H9 (cell line): ENCODE measurements around the gene BSN. TPM values are rescaled to one million over a fixed set of nuclear protein-coding genes. Genes with fewer than 3 reads are reported as not detected.

Experiments used
- DNase-seq: peaks from one replicate; pipeline ENCODE4 v3.0.0-alpha.2; 2017
- H2AFZ ChIP-seq: one replicate; pipeline ENCODE4 v1.6.1; 2013; ENCODE audit warnings: mild to moderate bottlenecking, low read length, control low read depth, moderate library complexity
- H2AK5ac ChIP-seq: 2 replicates; pipeline ENCODE4 v1.6.1; 2013; ENCODE audit warnings: low read length, control low read depth, mixed read lengths; ENCODE audit not compliant: insufficient read length
- H2BK120ac ChIP-seq: one replicate; pipeline ENCODE4 v1.6.1; 2013; ENCODE audit warnings: low read depth, mild to moderate bottlenecking, low read length, control low read depth, inconsistent platforms; ENCODE audit not compliant: poor library complexity, severe bottlenecking
- H2BK12ac ChIP-seq: 2 replicates; pipeline ENCODE4 v1.6.1; 2013; ENCODE audit warnings: low read length, control low read depth, mixed read lengths, low read depth; ENCODE audit not compliant: insufficient read length
- H2BK15ac ChIP-seq: 2 replicates; pipeline ENCODE4 v1.6.1; 2013; ENCODE audit warnings: low read depth, low read length, control low read depth
- H2BK20ac ChIP-seq: one replicate; pipeline ENCODE4 v1.6.1; 2013; ENCODE audit warnings: low read depth, mild to moderate bottlenecking, low read length, control low read depth, inconsistent platforms; ENCODE audit not compliant: poor library complexity, severe bottlenecking
- H2BK5ac ChIP-seq: 2 replicates; pipeline ENCODE4 v1.6.1; 2013; ENCODE audit warnings: low read length, control low read depth, mixed read lengths; ENCODE audit not compliant: insufficient read length
- H3K14ac ChIP-seq: 2 replicates; pipeline ENCODE4 v1.6.1; 2013; ENCODE audit warnings: low read length, control low read depth; ENCODE audit not compliant: insufficient read depth
- H3K18ac ChIP-seq: 2 replicates; pipeline ENCODE4 v1.6.1; 2013; ENCODE audit warnings: low read depth, mild to moderate bottlenecking, mixed read lengths, low read length, control low read depth; ENCODE audit not compliant: insufficient read length
- H3K23ac ChIP-seq: 2 replicates; pipeline ENCODE4 v1.6.1; 2013; ENCODE audit warnings: low read length, control low read depth, mixed read lengths, low read depth; ENCODE audit not compliant: insufficient read length
- H3K23me2 ChIP-seq: 2 replicates; pipeline ENCODE4 v1.6.1; 2013; ENCODE audit warnings: low read depth, mild to moderate bottlenecking, mixed read lengths, low read length, control low read depth; ENCODE audit not compliant: insufficient read length, poor library complexity, severe bottlenecking
- H3K27ac ChIP-seq: 2 replicates; pipeline ENCODE4 v1.5.1; 2013; ENCODE audit warnings: low read length, control low read depth, mixed read lengths, low read depth; ENCODE audit not compliant: insufficient read length
- H3K27me3 ChIP-seq: 2 replicates; pipeline ENCODE4 v1.6.1; 2013; ENCODE audit warnings: low read length, control low read depth, inconsistent platforms; ENCODE audit not compliant: insufficient read depth
- H3K4ac ChIP-seq: 2 replicates; pipeline ENCODE4 v1.6.1; 2013; ENCODE audit warnings: low read depth, mild to moderate bottlenecking, control low read depth, inconsistent platforms, low read length, moderate library complexity
- H3K4me1 ChIP-seq: 2 replicates; pipeline ENCODE4 v1.6.1; 2013; ENCODE audit warnings: low read length, control low read depth, inconsistent platforms; ENCODE audit not compliant: insufficient read depth
- H3K4me2 ChIP-seq: 2 replicates; pipeline ENCODE4 v1.6.1; 2013; ENCODE audit warnings: low read length, control low read depth, mixed read lengths; ENCODE audit not compliant: insufficient read length, insufficient read depth
- H3K56ac ChIP-seq: 2 replicates; pipeline ENCODE4 v1.6.1; 2013; ENCODE audit warnings: low read depth, mild to moderate bottlenecking, mixed read lengths, low read length, control low read depth; ENCODE audit not compliant: insufficient read length
- H3K79me1 ChIP-seq: 2 replicates; pipeline ENCODE4 v1.6.1; 2013; ENCODE audit warnings: low read depth, mild to moderate bottlenecking, moderate library complexity, low read length, control low read depth, inconsistent platforms; ENCODE audit not compliant: insufficient read depth, poor library complexity, severe bottlenecking
- H3K79me2 ChIP-seq: 2 replicates; pipeline ENCODE4 v1.6.1; 2013; ENCODE audit warnings: low read length, control low read depth, inconsistent platforms; ENCODE audit not compliant: insufficient read depth
- H3K9ac ChIP-seq: 2 replicates; pipeline ENCODE4 v1.6.1; 2013; ENCODE audit warnings: low read length, control low read depth, mixed read lengths; ENCODE audit not compliant: insufficient read length; ENCODE audit errors: extremely low read depth
- H3K9me3 ChIP-seq: one replicate; pipeline ENCODE4 v1.6.1; 2013; ENCODE audit warnings: low read depth, low read length, inconsistent platforms; ENCODE audit not compliant: control insufficient read depth
- H3T11ph ChIP-seq: one replicate; pipeline ENCODE4 v1.6.1; 2013; ENCODE audit warnings: mild to moderate bottlenecking, low read length, control low read depth, inconsistent platforms
- H4K20me1 ChIP-seq: one replicate; pipeline ENCODE4 v1.6.1; 2013; ENCODE audit not compliant: control insufficient read depth, insufficient read length, insufficient read depth
- H4K5ac ChIP-seq: 2 replicates; pipeline ENCODE4 v1.6.1; 2013; ENCODE audit warnings: low read depth, mild to moderate bottlenecking, mixed read lengths, low read length, control low read depth; ENCODE audit not compliant: insufficient read length
- H4K8ac ChIP-seq: replicated peaks from 2 replicates; pipeline ENCODE4 v1.6.1; 2013; ENCODE audit warnings: low read length, control low read depth, mixed read lengths, low read depth; ENCODE audit not compliant: insufficient read length
- H4K91ac ChIP-seq: 2 replicates; pipeline ENCODE4 v1.6.1; 2013; ENCODE audit warnings: low read depth, mild to moderate bottlenecking, moderate library complexity, mixed read lengths, low read length, control low read depth; ENCODE audit not compliant: insufficient read length
- H3K27ac Mint-ChIP-seq, 3 experiments: 2 replicates in 2 of 3; 3 replicates in 1 of 3; pipeline ENCODE4 v1.8.0; 2020 to 2021; ENCODE audit warnings: mixed read lengths in 3 of 3, mild to moderate bottlenecking in 1 of 3, moderate library complexity in 1 of 3
- H3K27me3 Mint-ChIP-seq: 2 replicates; pipeline ENCODE4 v1.8.0; 2021; ENCODE audit warnings: low read depth, mild to moderate bottlenecking, moderate library complexity, mixed read lengths
- H3K36me3 Mint-ChIP-seq, 3 experiments: 2 replicates in 2 of 3; 3 replicates in 1 of 3; pipeline ENCODE4 v1.8.0; 2020 to 2021; ENCODE audit warnings: low read depth in 3 of 3, mixed read lengths in 3 of 3; ENCODE audit not compliant: insufficient read depth in 1 of 3
- H3K4me1 Mint-ChIP-seq, 2 experiments: 2 replicates each; pipeline ENCODE4 v1.8.0; 2020; ENCODE audit warnings: mixed read lengths in 2 of 2
- H3K4me3 Mint-ChIP-seq, 2 experiments: 2 replicates in 1 of 2; 3 replicates in 1 of 2; pipeline ENCODE4 v1.8.0; 2020 to 2021; ENCODE audit warnings: mild to moderate bottlenecking in 2 of 2, mixed read lengths in 2 of 2, moderate library complexity in 1 of 2
- H3K9me3 Mint-ChIP-seq, 2 experiments: 2 replicates in 1 of 2; 3 replicates in 1 of 2; pipeline ENCODE4 v1.8.0; 2020; ENCODE audit warnings: mild to moderate bottlenecking in 2 of 2, mixed read lengths in 2 of 2, moderate library complexity in 1 of 2
- WGBS: extraction: QIAGEN DNeasy Blood & Tissue Kit; methylation state at CpG from one replicate; pipeline ENCODE4 v1.1.7; 2013; ENCODE audit warnings: missing lambda C conversion rate, low lambda C conversion rate, mixed read lengths; ENCODE audit not compliant: insufficient read length; ENCODE audit errors: extremely low coverage; 5-methylcytosine and 5-hydroxymethylcytosine counted together
- total RNA-seq: library from RNA; stranded (reverse); gene quantifications from 2 replicates; pipeline ENCODE4 v1.2.1, GENCODE V29; 2021
- TF ChIP-seq, protein P1 (sequence below): fragments of 200-600 bp; sonication (generic); conservative IDR thresholded peaks from 3 replicates; pipeline ENCODE4 v1.8.0; 2021; ENCODE audit warnings: antibody characterized with exemption, mild to moderate bottlenecking

Gene BSN
- total RNA-seq, 1 experiment from 2014 or later, result 2.4 TPM

DNA sequence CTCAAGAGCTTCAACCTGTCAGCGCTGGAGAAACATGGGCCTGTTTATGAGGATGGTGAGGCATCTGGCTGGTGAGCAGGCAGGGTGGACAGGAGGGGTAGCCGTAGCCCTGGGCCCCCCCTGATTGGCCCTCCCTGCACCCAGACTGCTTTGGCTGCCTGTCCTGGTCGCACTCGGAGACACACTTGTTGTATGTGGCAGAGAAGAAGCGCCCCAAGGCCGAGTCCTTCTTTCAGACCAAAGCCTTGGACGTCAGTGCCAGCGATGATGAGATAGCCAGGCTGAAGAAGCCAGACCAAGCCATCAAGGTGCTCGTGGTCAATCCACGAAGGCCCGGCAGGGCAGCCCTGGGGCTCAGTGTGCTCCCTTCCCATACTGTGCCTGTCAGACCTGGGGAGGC, 121.6 kb downstream of the BSN start:
- no peak overlapping the region for H2BK15ac ChIP-seq
- WGBS, result no CpG with 5 or more reads among the region's 11 CpGs
- peaks cover 12 to 17% of the 10 kb centered on the region in 2 experiments for H3K4me1 Mint-ChIP-seq

More for the DNA sequence above, 121.6 kb downstream of the BSN start:
- no peak overlapping the region for H4K5ac ChIP-seq
- Mint-ChIP-seq H3K4me3 (peak overlapping the region; percentile 94 to 95; a peak in 4 of 5 replicates), H3K9me3 (no peaks in the 10 kb centered on the region), H3K27ac (no peak overlapping the region), H3K36me3 (peaks cover 29 to 48% (median 48%) of the 10 kb centered on the region in 3 experiments; a peak in 6 of 7 replicates), H3K27me3 (no peaks in the 10 kb centered on the region; the same call in 1 of the 2 replicates)
- H3K79me2 ChIP-seq, result no peaks in the 10 kb centered on the region; the same call in 1 of the 2 replicates
- no peak overlapping the region for H3K4ac ChIP-seq
- no peak overlapping the region for H2BK20ac ChIP-seq
- no peaks in the 10 kb centered on the region for H3K9me3 ChIP-seq
- no peak for DNase-seq
- no peaks in the 10 kb centered on the region; the same call in 1 of the 2 replicates for H3K4me1 ChIP-seq
- H3T11ph ChIP-seq, result no peak overlapping the region
- H2BK120ac ChIP-seq, result no peak overlapping the region
- no peak overlapping the region for H3K23ac ChIP-seq
- no peak overlapping the region for H3K56ac ChIP-seq
- H3K27me3 ChIP-seq, result no peaks in the 10 kb centered on the region
- H4K8ac ChIP-seq, result no peak overlapping the region
- H3K4me2 ChIP-seq, result no peak overlapping the region
- no peak overlapping the region for H3K14ac ChIP-seq
- TF ChIP-seq, protein P1, sequence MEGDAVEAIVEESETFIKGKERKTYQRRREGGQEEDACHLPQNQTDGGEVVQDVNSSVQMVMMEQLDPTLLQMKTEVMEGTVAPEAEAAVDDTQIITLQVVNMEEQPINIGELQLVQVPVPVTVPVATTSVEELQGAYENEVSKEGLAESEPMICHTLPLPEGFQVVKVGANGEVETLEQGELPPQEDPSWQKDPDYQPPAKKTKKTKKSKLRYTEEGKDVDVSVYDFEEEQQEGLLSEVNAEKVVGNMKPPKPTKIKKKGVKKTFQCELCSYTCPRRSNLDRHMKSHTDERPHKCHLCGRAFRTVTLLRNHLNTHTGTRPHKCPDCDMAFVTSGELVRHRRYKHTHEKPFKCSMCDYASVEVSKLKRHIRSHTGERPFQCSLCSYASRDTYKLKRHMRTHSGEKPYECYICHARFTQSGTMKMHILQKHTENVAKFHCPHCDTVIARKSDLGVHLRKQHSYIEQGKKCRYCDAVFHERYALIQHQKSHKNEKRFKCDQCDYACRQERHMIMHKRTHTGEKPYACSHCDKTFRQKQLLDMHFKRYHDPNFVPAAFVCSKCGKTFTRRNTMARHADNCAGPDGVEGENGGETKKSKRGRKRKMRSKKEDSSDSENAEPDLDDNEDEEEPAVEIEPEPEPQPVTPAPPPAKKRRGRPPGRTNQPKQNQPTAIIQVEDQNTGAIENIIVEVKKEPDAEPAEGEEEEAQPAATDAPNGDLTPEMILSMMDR, result no peak
- no peaks in the 10 kb centered on the region for H4K20me1 ChIP-seq
- H4K91ac ChIP-seq, result no peak overlapping the region
- no peak overlapping the region for H3K18ac ChIP-seq
- no peak overlapping the region for H2BK12ac ChIP-seq
- H3K23me2 ChIP-seq, result peaks cover 8% of the 10 kb centered on the region
- no peak overlapping the region for H2BK5ac ChIP-seq
- H3K9ac ChIP-seq, result no peak overlapping the region
- H2AK5ac ChIP-seq, result no peak overlapping the region
- H2AFZ ChIP-seq, result no peak overlapping the region
- H3K79me1 ChIP-seq, result peaks cover 4% of the 10 kb centered on the region
- H3K27ac ChIP-seq, result no peak overlapping the region
